Esophagus muscularis mucosa (tissue), 4 donors: ENCODE data around the gene RPH3AL. TPM values are rescaled to one million over a fixed set of nuclear protein-coding genes. Genes with fewer than 3 reads are reported as not detected.
"Not testable (repeated sequence)": the region's sequence is repeated elsewhere in the genome, so short reads cannot be mapped to it uniquely, and the experiment has no call there.

Source experiments
- DNase-seq: peaks from one replicate; pipeline ENCODE4 v3.0.0-alpha.2; 2017; ENCODE audit errors: extremely low spot score
- H3K27ac ChIP-seq, 4 donors: fragments of 200-600 bp; sonication (generic); replicated peaks in 1 of 4; 1 replicate in 3 of 4; 2 replicates in 1 of 4; pipeline ENCODE4 v1.5.1; 2016 to 2019; ENCODE audit warnings: mild to moderate bottlenecking in 1 of 4
- H3K27me3 ChIP-seq, 4 donors: fragments of 200-600 bp; sonication (generic); one replicate each; pipeline versions ENCODE4 v1.5.1 to v1.6.0; 2016 to 2019
- H3K36me3 ChIP-seq, 4 donors: fragments of 200-600 bp; sonication (generic); one replicate each; pipeline ENCODE4 v1.5.1; 2016 to 2019
- H3K4me1 ChIP-seq, 4 donors: fragments of 200-600 bp; sonication (generic); one replicate each; pipeline ENCODE4 v1.5.1; 2016 to 2019
- H3K4me3 ChIP-seq, 4 donors: fragments of 200-600 bp; sonication (generic); 1 replicate in 2 of 4; 2 replicates in 2 of 4; pipeline ENCODE4 v1.5.1; 2016 to 2019; ENCODE audit warnings: mild to moderate bottlenecking in 4 of 4, moderate library complexity in 1 of 4
- H3K9me3 ChIP-seq, 4 donors: fragments of 200-600 bp; sonication (generic); 1 replicate in 3 of 4; 2 replicates in 1 of 4; pipeline ENCODE4 v1.5.1; 2016 to 2019
- EP300 ChIP-seq: sonication (generic); formaldehyde crosslinking; IDR thresholded peaks from one replicate; pipeline ENCODE4 v1.6.1; 2017; ENCODE audit warnings: antibody characterized with exemption
- POLR2A ChIP-seq: fragments of 450-650 bp; IDR thresholded peaks from one replicate; pipeline ENCODE4 v1.6.1; 2017; ENCODE audit warnings: antibody characterized with exemption, moderate library complexity, mild to moderate bottlenecking, low read depth
- POLR2AphosphoS5 ChIP-seq, 2 donors: sonication (generic); formaldehyde crosslinking; IDR thresholded peaks; one replicate each; pipeline ENCODE4 v1.6.1; 2017; ENCODE audit warnings: antibody characterized with exemption in 2 of 2
- WGBS: methylation state at CpG from one replicate; pipeline ENCODE4 v1.1.5; 2018; 5-methylcytosine and 5-hydroxymethylcytosine counted together
- intact Hi-C: fragments of 100-400 bp; cut with DNase I; formaldehyde crosslinking; loops from one replicate; pipeline ENCODE4 v1.15.1; 2023
- total RNA-seq, 4 donors: library from RNA; depleted of rRNA; stranded (reverse); fragments of >200 nt; gene quantifications; one replicate each; pipeline versions ENCODE4 v1.1.0 to v1.2.1, GENCODE V29; 2016
- TF ChIP-seq, protein P1 (sequence below), 3 experiments: fragments of 200-600 bp in 2 of 3; fragments of 450-650 bp in 1 of 3; sonication (generic) in 2 of 3; IDR thresholded peaks; one replicate each; pipeline ENCODE4 v1.5.1; 2017 to 2019; ENCODE audit warnings: antibody characterized with exemption in 3 of 3, mild to moderate bottlenecking in 2 of 3, moderate library complexity in 1 of 3

The RPH3AL gene
- total RNA-seq, 4 donors from 2014 or later = 8.7 to 21.0 (median 14.8) TPM

DNA sequence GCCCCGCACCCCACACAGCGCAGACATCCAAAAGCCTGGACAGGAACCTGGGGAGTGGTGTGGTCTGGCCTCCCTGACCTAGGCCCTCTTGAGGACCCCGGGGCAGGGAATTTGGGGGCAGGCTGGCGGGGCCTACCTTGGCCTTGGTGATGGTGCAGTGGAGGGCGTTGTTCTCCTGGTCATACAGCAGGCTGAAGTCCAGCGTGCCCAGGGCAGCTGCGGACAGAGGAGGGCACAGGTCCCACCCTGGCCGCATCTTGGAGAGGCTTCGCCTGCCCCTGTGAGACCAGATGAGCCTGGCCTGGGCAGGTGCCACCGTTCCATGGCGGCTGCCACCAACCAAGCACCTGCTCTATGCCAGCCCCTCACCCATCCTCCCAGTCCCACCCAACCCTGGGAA, 180.2 kb downstream of the RPH3AL start:
- TF ChIP-seq, protein P1, sequence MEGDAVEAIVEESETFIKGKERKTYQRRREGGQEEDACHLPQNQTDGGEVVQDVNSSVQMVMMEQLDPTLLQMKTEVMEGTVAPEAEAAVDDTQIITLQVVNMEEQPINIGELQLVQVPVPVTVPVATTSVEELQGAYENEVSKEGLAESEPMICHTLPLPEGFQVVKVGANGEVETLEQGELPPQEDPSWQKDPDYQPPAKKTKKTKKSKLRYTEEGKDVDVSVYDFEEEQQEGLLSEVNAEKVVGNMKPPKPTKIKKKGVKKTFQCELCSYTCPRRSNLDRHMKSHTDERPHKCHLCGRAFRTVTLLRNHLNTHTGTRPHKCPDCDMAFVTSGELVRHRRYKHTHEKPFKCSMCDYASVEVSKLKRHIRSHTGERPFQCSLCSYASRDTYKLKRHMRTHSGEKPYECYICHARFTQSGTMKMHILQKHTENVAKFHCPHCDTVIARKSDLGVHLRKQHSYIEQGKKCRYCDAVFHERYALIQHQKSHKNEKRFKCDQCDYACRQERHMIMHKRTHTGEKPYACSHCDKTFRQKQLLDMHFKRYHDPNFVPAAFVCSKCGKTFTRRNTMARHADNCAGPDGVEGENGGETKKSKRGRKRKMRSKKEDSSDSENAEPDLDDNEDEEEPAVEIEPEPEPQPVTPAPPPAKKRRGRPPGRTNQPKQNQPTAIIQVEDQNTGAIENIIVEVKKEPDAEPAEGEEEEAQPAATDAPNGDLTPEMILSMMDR (IDR thresholded peaks at IDR 0.05) = no peak
- TF ChIP-seq EP300 (no peak), POLR2AphosphoS5 (IDR thresholded peaks at IDR 0.05) (no peak), POLR2A (no peak)
- H3K27ac ChIP-seq = no peak overlapping the region
- WGBS = 82% methylated on average over 10 of the region's 11 CpGs
- DNase-seq = no peak
- H3K4me1 ChIP-seq = no peaks in the 10 kb centered on the region
- no peaks in the 10 kb centered on the region for H3K9me3 ChIP-seq
- intact Hi-C loops = no loop called here
- peaks cover 0 to 42% (median 0%) of the 10 kb centered on the region in 4 donors for H3K27me3 ChIP-seq
- H3K36me3 ChIP-seq = no peaks in the 10 kb centered on the region
- H3K4me3 ChIP-seq = no peak overlapping the region

DNA sequence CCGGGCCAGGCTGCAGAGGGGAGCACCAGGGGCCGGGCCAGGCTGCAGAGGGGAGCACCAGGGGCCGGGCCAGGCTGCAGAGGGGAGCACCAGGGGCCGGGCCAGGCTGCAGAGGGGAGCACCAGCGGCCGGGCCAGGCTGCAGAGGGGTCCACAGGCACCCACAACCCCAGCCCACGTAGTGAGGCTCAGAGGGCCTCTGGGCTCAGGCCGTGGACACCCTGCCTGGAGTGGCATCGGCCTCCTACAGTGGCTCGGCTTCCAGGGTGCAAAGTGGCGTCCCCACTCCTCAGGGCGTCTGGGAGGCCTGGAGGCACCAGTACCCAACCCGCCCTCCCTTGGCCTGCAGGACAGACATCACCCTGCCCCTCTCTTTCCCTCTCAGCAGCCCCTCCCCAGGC, 180.7 kb downstream of the RPH3AL start:
- intact Hi-C loops = no loop called here
- Histone ChIP-seq H3K4me3 (no peak overlapping the region), H3K27ac (no peak overlapping the region), H3K4me1 (no peaks in the 10 kb centered on the region), H3K9me3 (no peaks in the 10 kb centered on the region), H3K36me3 (no peaks in the 10 kb centered on the region), H3K27me3 (peaks cover 0 to 38% (median 0%) of the 10 kb centered on the region in 4 donors)
- DNase-seq = no peak
- TF ChIP-seq POLR2A (no peak), EP300 (no peak), POLR2AphosphoS5 (IDR thresholded peaks at IDR 0.05) (no peak)
- TF ChIP-seq, protein P1 (IDR thresholded peaks at IDR 0.05) = no peak
- WGBS = 91% methylated on average over 6 of the region's 13 CpGs

DNA sequence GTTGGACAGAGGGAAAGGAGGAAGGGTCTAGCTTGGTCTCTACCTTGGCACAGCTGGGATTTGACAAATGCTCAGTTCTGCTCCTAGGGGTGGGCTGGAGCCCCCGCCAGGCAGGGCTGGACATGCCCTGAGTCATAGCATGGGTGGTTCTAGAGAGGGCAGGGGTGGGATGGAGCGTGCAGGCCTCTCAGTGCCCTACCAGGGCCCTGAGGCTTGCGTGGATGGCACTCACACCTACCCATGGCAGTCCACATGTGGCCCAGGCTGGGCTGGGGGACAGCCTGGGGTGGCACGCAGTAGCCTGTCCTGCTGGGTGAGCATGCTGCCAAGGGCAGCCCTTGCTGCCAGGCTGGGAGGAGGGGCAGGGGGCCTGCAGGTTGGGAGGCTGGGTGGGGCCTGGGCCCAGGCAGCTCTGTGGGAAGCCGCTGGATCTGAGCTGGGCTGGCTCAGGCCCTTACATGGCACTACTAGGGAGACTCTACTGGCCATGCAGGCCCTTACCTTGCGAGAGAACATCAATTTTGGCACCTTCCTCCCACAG, 182.4 kb downstream of the RPH3AL start:
- Histone ChIP-seq H3K4me1 (no peaks in the 10 kb centered on the region), H3K9me3 (no peaks in the 10 kb centered on the region), H3K27me3 (peaks cover 0 to 21% (median 0%) of the 10 kb centered on the region in 4 donors), H3K36me3 (no peaks in the 10 kb centered on the region), H3K4me3 (no peak overlapping the region), H3K27ac (no peak overlapping the region)
- TF ChIP-seq POLR2A (no peak), POLR2AphosphoS5 (IDR thresholded peaks at IDR 0.05) (no peak)
- intact Hi-C loops = no loop called here
- DNase-seq = no peak
- WGBS = no CpG with 5 or more reads among the region's 6 CpGs

DNA sequence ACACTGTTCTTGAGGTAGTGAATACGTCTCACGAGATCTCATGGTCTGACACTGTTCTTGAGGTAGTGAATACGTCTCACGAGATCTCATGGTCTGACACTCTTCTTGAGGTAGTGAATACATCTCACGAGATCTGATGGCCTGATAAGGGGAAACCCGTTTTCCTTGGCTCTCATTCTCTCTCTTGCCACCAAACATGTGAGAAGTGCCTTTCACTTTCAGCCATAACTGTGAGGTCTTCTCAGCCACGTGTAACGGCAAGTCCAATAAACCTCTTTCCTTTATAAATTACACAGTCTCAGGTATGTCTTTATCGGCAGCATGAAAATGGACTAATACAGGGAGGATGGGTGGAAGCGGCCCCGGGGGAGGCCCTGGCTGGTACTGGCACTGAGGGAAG, 184.0 kb downstream of the RPH3AL start:
- intact Hi-C loops, H3K4me1 ChIP-seq, DNase-seq, H3K27ac ChIP-seq, H3K36me3 ChIP-seq, H3K4me3 ChIP-seq, H3K9me3 ChIP-seq: not testable (repeated sequence)
- peaks cover 0 to 19% (median 0%) of the 10 kb centered on the region in 4 donors for H3K27me3 ChIP-seq
- 79% methylated on average over 7 of the region's 11 CpGs for WGBS

DNA sequence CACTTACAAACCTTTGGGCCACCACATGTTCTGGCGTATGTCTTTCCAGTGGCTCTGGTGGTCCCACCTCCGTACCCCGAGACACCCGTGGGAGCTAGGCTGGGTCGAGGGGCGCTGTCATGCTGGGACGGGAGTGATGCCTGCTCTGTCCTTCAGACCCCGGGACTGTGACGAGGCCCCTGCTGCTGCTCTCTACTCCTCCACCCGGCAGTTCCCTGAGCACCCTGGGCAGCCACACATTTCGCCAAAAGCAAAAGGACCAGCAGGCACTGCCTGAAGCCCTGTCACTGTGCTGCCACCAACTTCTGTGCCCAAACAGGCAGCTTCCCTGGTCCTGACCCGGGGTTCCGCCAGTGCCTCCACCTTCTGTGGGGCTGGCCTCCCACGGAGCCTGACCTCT, 186.7 kb downstream of the RPH3AL start:
- Histone ChIP-seq H3K4me3 (no peak overlapping the region), H3K4me1 (no peaks in the 10 kb centered on the region), H3K36me3 (peaks cover 0 to 8% (median 0%) of the 10 kb centered on the region in 4 donors), H3K9me3 (no peaks in the 10 kb centered on the region), H3K27ac (no peak overlapping the region), H3K27me3 (no peaks in the 10 kb centered on the region)
- 92% methylated on average over 14 of the region's 14 CpGs for WGBS
- TF ChIP-seq POLR2AphosphoS5 (IDR thresholded peaks at IDR 0.05) (no peak), EP300 (no peak), POLR2A (no peak)
- intact Hi-C loops = no loop called here
- DNase-seq = no peak

DNA sequence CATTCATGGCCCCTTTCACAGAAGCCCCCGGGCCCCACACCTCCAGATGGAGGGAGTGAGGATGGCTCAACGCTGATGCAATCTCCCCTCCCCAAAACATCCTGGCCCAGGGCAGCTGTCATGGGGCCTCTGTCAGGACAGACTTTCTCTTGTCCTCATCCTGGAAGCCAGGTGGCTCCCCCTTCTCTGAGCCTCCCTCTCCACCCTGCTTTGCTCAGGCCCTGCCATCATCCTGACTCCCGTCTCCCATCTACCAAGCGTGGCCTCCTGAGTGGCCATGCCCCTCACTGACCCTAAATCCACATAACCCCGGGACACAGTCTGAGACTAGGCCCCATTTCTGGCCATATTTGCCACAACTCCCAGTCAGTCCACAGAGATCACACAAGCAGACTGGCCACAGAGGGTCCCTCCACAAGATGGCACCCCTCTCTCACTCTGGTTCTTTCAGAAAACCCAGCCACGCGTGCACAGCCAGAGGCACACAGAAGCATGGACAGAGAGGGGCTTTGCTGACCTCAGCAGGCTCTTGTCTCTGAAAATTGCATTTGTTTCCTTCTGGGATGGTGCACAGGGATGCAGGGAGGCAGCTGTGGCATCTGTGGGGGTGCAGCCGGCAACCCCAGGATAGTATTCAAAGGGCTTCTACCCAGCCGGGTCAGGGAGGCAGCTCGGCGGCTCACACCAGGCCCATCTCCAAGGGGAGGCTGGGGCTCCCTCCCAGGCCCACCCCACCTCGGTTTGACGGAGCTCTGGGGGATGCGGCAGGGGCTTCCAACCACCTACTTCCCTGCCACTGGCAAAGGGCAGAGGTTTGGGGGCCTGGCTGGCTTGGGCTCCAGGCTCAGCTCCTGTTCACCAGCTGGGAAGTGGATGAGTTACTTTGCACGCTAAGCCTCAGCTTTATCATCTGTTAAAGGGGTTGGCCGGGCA, 188.0 kb downstream of the RPH3AL start:
- peaks cover 0 to 13% (median 0%) of the 10 kb centered on the region in 4 donors for H3K36me3 ChIP-seq
- TF ChIP-seq, protein P1 (IDR thresholded peaks at IDR 0.05) = peak; percentile 26 to 45 (median 30)
- TF ChIP-seq POLR2A = no peak

More for the DNA sequence above, 188.0 kb downstream of the RPH3AL start:
- intact Hi-C loops = no loop called here
- Histone ChIP-seq H3K27ac (no peak overlapping the region), H3K27me3 (no peaks in the 10 kb centered on the region), H3K9me3 (no peaks in the 10 kb centered on the region), H3K4me3 (no peak overlapping the region), H3K4me1 (no peaks in the 10 kb centered on the region)
- no peak for DNase-seq
- WGBS = 65% methylated on average over 6 of the region's 16 CpGs
